ENCODE measurements around the gene S100A4. TPM values are rescaled to one million over a fixed set of nuclear protein-coding genes. Genes with fewer than 3 reads are reported as not detected.
"Not testable (repeated sequence)": the region's sequence is repeated elsewhere in the genome, so short reads cannot be mapped to it uniquely, and the experiment has no call there.

Gene S100A4
- total and polyA plus RNA-seq, 9 donors: 188 to 266 (median 210) TPM

DNA sequence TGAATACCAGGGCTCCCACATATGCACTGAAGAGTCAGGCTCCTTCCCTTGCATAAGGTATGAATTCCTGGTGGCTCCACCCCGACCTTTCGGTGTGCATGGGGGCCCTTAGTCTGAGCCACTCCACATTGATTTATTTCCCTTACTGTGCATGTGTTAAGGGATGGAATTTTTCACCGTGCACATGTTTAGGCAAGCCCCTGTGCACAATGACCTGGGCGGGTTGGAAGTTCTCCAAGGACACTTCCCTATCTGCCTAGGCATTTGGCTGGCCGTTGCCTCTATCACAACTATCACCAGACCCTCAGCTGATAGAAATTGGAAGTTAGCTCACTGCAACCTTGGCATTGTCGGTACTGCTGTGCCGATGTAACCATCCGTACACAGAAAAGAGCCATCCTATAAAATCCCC, 19.5 kb downstream of the S100A4 start:
- 92% methylated on average over 3 of the region's 8 CpGs for WGBS (ENCODE audit: insufficient coverage)
- no peak overlapping the region for H3K27ac ChIP-seq (ENCODE audit: low read length)

DNA sequence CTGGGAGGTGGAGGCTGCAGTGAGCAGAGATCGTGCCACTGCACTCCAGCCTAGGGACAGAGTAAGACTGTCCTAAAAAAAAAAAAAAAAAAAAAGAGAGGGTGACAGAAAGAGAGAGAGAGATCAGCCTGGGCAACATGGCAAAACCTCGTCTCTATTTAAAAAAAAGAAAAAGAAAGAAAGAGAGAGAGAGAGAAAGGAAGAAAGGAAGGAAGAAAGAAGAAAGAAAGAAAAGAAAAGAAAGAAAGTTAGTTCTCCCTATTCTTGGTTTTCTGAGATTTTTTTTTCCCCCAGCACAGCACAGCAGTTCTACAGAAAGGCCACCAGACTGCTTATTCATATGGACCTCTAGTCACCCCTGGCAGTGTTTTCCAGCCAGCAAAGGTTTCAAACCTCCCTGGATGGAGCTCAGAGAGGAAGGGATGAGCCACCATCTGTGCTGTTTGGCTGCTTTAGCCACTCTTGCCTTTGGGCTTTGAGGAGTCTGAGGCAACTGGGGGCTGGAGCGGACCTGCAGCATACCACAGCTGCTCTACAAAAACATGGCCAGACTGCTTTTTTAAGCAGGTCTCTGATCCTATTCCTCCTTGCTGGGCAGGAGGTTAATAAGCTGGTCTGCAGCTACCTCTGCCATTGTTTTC, 20.4 kb downstream of the S100A4 start:
- WGBS (ENCODE audit: insufficient coverage): no CpG with 5 or more reads among the region's 3 CpGs
- H3K9me3 ChIP-seq (replicated peaks; ENCODE audit: control insufficient read depth, low read depth, low read length): no peaks in the 10 kb centered on the region
- H3K27me3 ChIP-seq (ENCODE audit: control insufficient read depth, insufficient read depth, low read length): no peaks in the 10 kb centered on the region
- H3K36me3 ChIP-seq (ENCODE audit: control insufficient read depth, insufficient read depth, low read length): no peaks in the 10 kb centered on the region
- H3K4me3 ChIP-seq (ENCODE audit: low read length): no peak overlapping the region
- peaks cover 11% of the 10 kb centered on the region for H3K4me1 ChIP-seq (ENCODE audit: control insufficient read depth, insufficient read depth, low read length)
- no peak overlapping the region for H3K27ac ChIP-seq (ENCODE audit: low read length)
- peak; percentile 79 for DNase-seq

More for the DNA sequence above, 19.5 kb downstream of the S100A4 start:
- Histone ChIP-seq H3K9me3 (replicated peaks; ENCODE audit: control insufficient read depth, low read depth, low read length) (no peaks in the 10 kb centered on the region), H3K36me3 (ENCODE audit: control insufficient read depth, insufficient read depth, low read length) (no peaks in the 10 kb centered on the region), H3K27me3 (ENCODE audit: control insufficient read depth, insufficient read depth, low read length) (no peaks in the 10 kb centered on the region), H3K4me3 (ENCODE audit: low read length) (no peak overlapping the region), H3K4me1 (ENCODE audit: control insufficient read depth, insufficient read depth, low read length) (peaks cover 11% of the 10 kb centered on the region)
- DNase-seq: no peak

DNA sequence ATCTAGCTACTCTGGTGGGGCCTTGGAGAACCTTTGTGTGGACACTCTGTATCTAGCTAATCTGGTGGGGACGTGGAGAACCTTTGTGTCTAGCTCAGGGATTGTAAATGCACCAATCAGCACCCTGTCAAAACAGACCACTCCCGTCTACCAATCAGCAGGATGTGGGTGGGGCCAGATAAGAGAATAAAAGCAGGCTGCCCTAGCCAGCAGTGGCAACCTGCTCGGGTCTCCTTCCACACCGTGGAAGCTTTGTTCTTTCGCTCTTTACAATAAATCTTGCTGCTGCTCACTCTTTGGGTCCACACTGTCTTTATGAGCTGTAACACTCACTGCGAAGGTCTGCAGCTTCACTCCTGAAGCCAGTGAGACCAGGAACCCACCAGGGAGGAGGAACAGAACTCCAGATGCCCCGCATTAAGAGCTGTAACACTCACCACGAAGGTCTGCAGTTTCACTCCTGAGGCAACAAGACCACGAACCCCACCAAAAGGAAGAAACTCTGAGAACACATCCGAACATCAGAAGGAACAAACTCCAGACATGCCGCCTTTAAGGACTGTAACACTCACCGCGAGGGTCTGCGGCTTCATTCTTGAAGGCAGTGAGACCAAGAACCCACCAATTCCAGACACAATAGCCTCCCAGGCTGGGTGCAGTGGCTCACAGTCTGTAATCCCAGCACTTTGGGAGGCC, 23.1 kb downstream of the S100A4 start:
- not testable (repeated sequence) for H3K27me3 ChIP-seq (ENCODE audit: control insufficient read depth, insufficient read depth, low read length); H3K4me3 ChIP-seq (ENCODE audit: low read length); H3K36me3 ChIP-seq (ENCODE audit: control insufficient read depth, insufficient read depth, low read length); H3K27ac ChIP-seq (ENCODE audit: low read length); H3K9me3 ChIP-seq (replicated peaks; ENCODE audit: control insufficient read depth, low read depth, low read length); DNase-seq
- 64% methylated on average over 6 of the region's 14 CpGs for WGBS (ENCODE audit: insufficient coverage)
- peaks cover 11% of the 10 kb centered on the region for H3K4me1 ChIP-seq (ENCODE audit: control insufficient read depth, insufficient read depth, low read length)

DNA sequence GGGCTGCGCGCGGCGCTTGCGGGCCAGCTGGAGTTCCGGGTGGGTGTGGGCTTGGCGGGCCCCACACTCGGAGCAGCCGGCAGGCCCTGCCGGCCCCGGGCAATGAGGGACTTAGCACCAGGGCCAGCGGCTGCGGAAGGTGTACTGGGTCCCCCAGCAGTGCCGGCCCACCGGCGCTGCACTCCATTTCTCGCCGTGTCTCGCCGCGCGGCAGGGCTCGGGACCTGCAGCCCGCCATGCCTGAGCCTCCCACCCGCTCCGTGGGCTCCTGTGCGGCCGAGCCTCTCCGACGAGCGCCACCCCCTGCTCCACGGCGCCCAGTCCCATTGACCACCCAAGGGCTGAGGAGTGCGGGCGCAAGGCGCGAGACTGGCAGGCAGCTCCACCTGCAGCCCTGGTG, 23.8 kb downstream of the S100A4 start:
- H3K27me3 ChIP-seq (ENCODE audit: control insufficient read depth, insufficient read depth, low read length); H3K9me3 ChIP-seq (replicated peaks; ENCODE audit: control insufficient read depth, low read depth, low read length); DNase-seq; H3K27ac ChIP-seq (ENCODE audit: low read length); H3K4me3 ChIP-seq (ENCODE audit: low read length); H3K36me3 ChIP-seq (ENCODE audit: control insufficient read depth, insufficient read depth, low read length): not testable (repeated sequence)
- WGBS (ENCODE audit: insufficient coverage): 96% methylated on average over 35 of the region's 37 CpGs
- H3K4me1 ChIP-seq (ENCODE audit: control insufficient read depth, insufficient read depth, low read length): peaks cover 11% of the 10 kb centered on the region

DNA sequence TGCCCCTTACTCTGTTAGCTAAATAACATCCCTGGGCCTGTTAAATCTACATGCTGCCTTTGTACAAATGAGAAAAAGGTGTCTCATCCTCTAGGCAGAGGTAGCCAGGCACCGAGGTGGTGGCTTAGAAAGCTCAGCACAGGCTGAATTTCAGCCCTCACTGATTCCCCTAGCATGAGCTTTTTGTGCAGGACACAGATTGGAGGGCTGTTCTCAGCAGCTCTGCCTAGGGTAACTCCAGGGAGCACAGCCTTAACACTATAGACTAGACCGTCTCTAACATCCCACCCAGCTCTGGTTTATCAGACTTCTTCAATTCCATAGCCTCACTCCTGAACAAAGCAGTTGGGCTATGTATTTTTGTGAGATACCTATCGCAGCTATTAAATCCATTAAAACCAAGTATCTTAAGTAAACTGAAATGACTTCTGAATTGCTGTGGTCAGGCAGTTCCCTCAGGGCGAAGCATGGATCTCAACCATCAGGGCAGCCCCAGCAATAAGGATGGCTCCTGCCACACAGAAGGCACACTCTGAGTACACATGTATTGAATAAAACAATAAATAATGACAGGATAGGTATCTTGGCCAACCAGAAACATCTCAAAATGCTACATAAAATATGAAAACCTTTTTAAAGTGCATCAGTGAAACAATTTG, 24.7 kb downstream of the S100A4 start:
- Histone ChIP-seq H3K36me3 (ENCODE audit: control insufficient read depth, insufficient read depth, low read length) (no peaks in the 10 kb centered on the region), H3K27ac (ENCODE audit: low read length) (no peak overlapping the region), H3K9me3 (replicated peaks; ENCODE audit: control insufficient read depth, low read depth, low read length) (no peaks in the 10 kb centered on the region), H3K27me3 (ENCODE audit: control insufficient read depth, insufficient read depth, low read length) (no peaks in the 10 kb centered on the region), H3K4me1 (ENCODE audit: control insufficient read depth, insufficient read depth, low read length) (peaks cover 7% of the 10 kb centered on the region), H3K4me3 (ENCODE audit: low read length) (no peak overlapping the region)
- no peak for DNase-seq
- 50% methylated on average over 1 of the region's 4 CpGs for WGBS (ENCODE audit: insufficient coverage)

DNA sequence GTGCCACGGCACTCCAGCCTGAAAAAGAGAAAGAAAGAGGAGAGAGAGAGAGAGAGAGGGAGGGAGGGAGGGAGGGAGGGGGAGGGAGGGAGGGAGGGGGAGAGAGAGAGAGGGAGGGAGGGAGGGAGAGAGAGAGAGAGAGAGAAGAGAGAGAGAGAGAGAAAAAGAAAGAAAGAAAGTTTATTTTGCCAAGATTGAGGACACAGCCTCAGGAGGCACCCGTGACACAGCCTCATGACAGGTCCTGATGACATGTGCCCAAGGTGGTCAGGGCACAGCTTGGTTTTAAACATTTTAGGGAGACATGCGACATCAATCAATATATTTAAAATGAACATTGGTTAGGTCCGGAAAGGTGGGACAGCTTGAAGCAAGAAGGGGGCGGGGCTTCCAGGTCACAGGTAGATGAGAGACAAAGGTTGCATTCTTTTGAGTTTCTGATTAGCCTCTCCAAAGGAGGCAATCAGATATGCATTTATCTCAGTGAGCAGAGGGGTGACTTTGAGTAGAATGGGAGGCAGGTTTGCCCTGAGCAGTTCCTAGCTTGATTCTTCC, 25.4 kb downstream of the S100A4 start:
- WGBS (ENCODE audit: insufficient coverage): 100% methylated on average over 1 of the region's 5 CpGs
- H3K27me3 ChIP-seq (ENCODE audit: control insufficient read depth, insufficient read depth, low read length); H3K36me3 ChIP-seq (ENCODE audit: control insufficient read depth, insufficient read depth, low read length): not testable (repeated sequence)

DNA sequence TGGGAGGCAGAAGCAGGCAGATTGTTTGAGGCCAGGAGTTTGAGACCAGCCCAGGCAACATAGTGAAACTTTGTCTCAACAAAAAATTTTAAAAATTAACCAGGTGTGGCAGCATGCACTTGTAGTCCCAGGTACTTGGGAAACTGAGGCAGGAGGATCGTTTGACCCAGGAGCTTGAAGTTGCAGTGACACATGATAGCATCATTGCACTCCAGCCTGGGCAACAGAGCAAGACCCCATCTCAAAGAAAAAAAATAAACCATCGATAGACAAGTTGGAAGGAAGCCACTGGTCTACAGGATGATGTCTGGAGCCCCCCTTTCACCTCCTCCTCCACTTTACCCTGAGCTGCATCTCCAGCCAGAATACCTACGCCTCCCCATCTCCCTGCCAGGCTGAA, 26.4 kb downstream of the S100A4 start:
- no peak overlapping the region for H3K27ac ChIP-seq (ENCODE audit: low read length)
- H3K4me1 ChIP-seq (ENCODE audit: control insufficient read depth, insufficient read depth, low read length): no peaks in the 10 kb centered on the region
- DNase-seq: no peak
- 94% methylated on average over 2 of the region's 3 CpGs for WGBS (ENCODE audit: insufficient coverage)
- no peaks in the 10 kb centered on the region for H3K27me3 ChIP-seq (ENCODE audit: control insufficient read depth, insufficient read depth, low read length)
- H3K4me3 ChIP-seq (ENCODE audit: low read length): no peak overlapping the region
- no peaks in the 10 kb centered on the region for H3K36me3 ChIP-seq (ENCODE audit: control insufficient read depth, insufficient read depth, low read length)
- H3K9me3 ChIP-seq (replicated peaks; ENCODE audit: control insufficient read depth, low read depth, low read length): no peaks in the 10 kb centered on the region

More for the DNA sequence above, 25.4 kb downstream of the S100A4 start:
- H3K4me1 ChIP-seq (ENCODE audit: control insufficient read depth, insufficient read depth, low read length); H3K4me3 ChIP-seq (ENCODE audit: low read length); DNase-seq; H3K9me3 ChIP-seq (replicated peaks; ENCODE audit: control insufficient read depth, low read depth, low read length); H3K27ac ChIP-seq (ENCODE audit: low read length): not testable (repeated sequence)

DNA sequence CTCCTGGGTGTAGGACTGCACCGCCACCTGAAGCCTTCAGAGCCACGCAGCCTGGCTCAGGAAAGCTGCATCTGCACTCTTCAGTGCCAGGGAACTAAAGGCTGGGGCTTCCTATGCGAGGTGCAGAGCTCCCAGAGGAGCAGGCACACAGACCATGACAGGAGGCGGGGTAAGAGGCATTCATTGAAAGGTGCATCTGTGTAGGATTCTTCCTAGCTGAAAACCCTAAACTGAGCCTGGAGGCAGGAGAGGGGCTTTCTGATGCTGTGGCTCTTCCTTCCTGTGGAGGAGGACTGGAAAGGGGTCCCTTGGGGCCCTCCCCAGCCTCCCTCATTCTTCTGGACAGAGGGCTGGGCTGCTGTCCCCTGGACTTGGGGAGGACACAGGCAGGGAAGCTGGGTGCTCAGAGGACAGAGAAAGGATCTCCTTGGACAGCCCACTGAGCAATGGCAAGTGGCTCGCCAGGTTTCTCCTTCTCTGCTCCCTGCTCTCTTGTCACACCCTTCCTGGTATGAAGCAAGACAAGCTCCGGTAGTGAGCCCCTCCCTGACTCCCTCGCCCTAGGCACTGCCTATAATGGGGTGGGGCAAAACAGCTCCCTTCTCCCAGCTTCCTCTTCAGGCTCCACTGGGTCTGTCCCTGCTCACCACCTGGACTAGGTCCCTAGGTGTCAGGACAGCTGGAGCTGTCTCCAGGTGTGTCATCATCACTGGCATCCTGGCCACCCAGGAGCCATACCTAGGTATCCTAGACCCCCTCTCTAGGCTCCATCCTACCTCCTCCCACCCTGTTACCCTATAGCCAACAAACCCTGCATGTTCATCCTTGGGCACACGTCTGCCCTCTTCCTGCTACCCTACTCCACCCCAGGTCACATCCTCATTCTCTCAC, 29.9 kb downstream of the S100A4 start:
- Histone ChIP-seq H3K4me1 (ENCODE audit: control insufficient read depth, insufficient read depth, low read length) (peaks cover 2% of the 10 kb centered on the region), H3K27ac (ENCODE audit: low read length) (no peak overlapping the region), H3K4me3 (ENCODE audit: low read length) (no peak overlapping the region), H3K9me3 (replicated peaks; ENCODE audit: control insufficient read depth, low read depth, low read length) (no peaks in the 10 kb centered on the region), H3K36me3 (ENCODE audit: control insufficient read depth, insufficient read depth, low read length) (no peaks in the 10 kb centered on the region), H3K27me3 (ENCODE audit: control insufficient read depth, insufficient read depth, low read length) (no peaks in the 10 kb centered on the region)
- 29% methylated on average over 4 of the region's 8 CpGs for WGBS (ENCODE audit: insufficient coverage)
- no peak for DNase-seq

DNA sequence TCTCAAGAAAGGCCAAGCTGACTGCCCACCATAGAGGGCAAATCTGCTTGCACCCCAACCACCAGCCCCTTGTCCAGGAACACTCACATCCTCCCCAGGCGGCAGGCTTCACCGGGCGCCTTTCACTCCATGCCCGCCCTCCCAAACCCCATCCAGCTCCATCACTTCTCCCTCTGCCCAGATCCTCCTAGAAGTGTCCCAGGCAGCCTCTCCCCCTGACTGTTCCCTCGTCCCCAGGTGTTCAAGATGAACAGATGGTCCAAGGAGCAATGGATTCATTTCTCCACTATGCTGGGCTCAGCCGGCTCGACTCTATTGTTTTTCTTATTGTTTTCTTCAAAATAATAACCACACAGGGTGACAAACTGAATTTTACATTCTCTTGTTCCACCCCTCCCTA, 31.9 kb downstream of the S100A4 start:
- no peak overlapping the region for H3K4me3 ChIP-seq (ENCODE audit: low read length)
- no peaks in the 10 kb centered on the region for H3K36me3 ChIP-seq (ENCODE audit: control insufficient read depth, insufficient read depth, low read length)
- no peaks in the 10 kb centered on the region for H3K9me3 ChIP-seq (replicated peaks; ENCODE audit: control insufficient read depth, low read depth, low read length)
- 96% methylated on average over 7 of the region's 7 CpGs for WGBS (ENCODE audit: insufficient coverage)
- H3K27me3 ChIP-seq (ENCODE audit: control insufficient read depth, insufficient read depth, low read length): no peaks in the 10 kb centered on the region
- H3K4me1 ChIP-seq (ENCODE audit: control insufficient read depth, insufficient read depth, low read length): peaks cover 2% of the 10 kb centered on the region
- no peak overlapping the region for H3K27ac ChIP-seq (ENCODE audit: low read length)
- no peak for DNase-seq
